BE2C (cell line): ENCODE measurements around the gene COG7. TPM values are rescaled to one million over a fixed set of nuclear protein-coding genes. Genes with fewer than 3 reads are reported as not detected.

ENCODE experiments used
- DNase-seq: peaks from one replicate; pipeline ENCODE4 v3.0.0-alpha.2; 2020
- H3K27me3 ChIP-seq: fragments of 250-450 bp; sonication (Bioruptor Pico); 2 replicates; pipeline ENCODE4 v1.5.1; 2020; ENCODE audit warnings: mild to moderate bottlenecking
- H3K36me3 ChIP-seq: fragments of 250-450 bp; sonication (Bioruptor Pico); 2 replicates; pipeline ENCODE4 v1.5.1; 2020; ENCODE audit warnings: mild to moderate bottlenecking
- H3K4me1 ChIP-seq: fragments of 250-450 bp; sonication (Bioruptor Pico); 2 replicates; pipeline ENCODE4 v1.5.1; 2020
- H3K4me3 ChIP-seq: 2 replicates; pipeline ENCODE4 v1.5.1; 2011; ENCODE audit warnings: low read depth, low read length
- H3K9me3 ChIP-seq: fragments of 250-450 bp; sonication (Bioruptor Pico); 2 replicates; pipeline ENCODE4 v1.5.1; 2020
- CTCF ChIP-seq: IDR thresholded peaks from 2 replicates; pipeline ENCODE4 v1.5.1; 2012; ENCODE audit warnings: mild to moderate bottlenecking, low read depth, low read length
- polyA plus RNA-seq: library from polyadenylated mRNA; unstranded; fragments of >200 nt; gene quantifications from one replicate; pipeline ENCODE4 v1.2.1, GENCODE V29; 2012; ENCODE audit warnings: low read depth, missing spikeins; ENCODE audit not compliant: insufficient read length, insufficient read depth

Gene COG7
- polyA plus RNA-seq = 18.2 TPM

- DNase-seq = peak; percentile 88
- TF ChIP-seq CTCF = no peak
Observed at GRCh38 chr16:23452572-23453337, at the start of gene COG7. Gene COG7, minus strand, starts transcription at chr16:23453189. Its CDS starts 195 bp downstream, at chr16:23452994.

GRCh38 chr16:23502466-23502865 lies 49.5 kb upstream of the COG7 start:
- no peak overlapping the region for H3K4me3 ChIP-seq
- H3K36me3 ChIP-seq = peaks cover 18% of the 10 kb centered on the region
- H3K4me1 ChIP-seq = peaks cover 10% of the 10 kb centered on the region

More at GRCh38 chr16:23452572-23453337, at the start of gene COG7:
- H3K36me3 ChIP-seq = no peaks in the 10 kb centered on the region
- H3K27me3 ChIP-seq = no peaks in the 10 kb centered on the region
- no peaks in the 10 kb centered on the region for H3K9me3 ChIP-seq
- no peaks in the 10 kb centered on the region for H3K4me1 ChIP-seq
- peak within 1 kb of the TSS; percentile 85 for H3K4me3 ChIP-seq

GRCh38 chr16:23501291-23501690 lies 48.3 kb upstream of the COG7 start:
- Histone ChIP-seq H3K9me3 (no peaks in the 10 kb centered on the region; the same call in 1 of the 2 replicates), H3K36me3 (peaks cover 18% of the 10 kb centered on the region), H3K27me3 (no peaks in the 10 kb centered on the region), H3K4me3 (no peak overlapping the region), H3K4me1 (peaks cover 10% of the 10 kb centered on the region)
- DNase-seq = no peak
- no peak for TF ChIP-seq CTCF

More at GRCh38 chr16:23502466-23502865, 49.5 kb upstream of the COG7 start:
- Histone ChIP-seq H3K9me3 (no peaks in the 10 kb centered on the region; the same call in 1 of the 2 replicates), H3K27me3 (no peaks in the 10 kb centered on the region)
- TF ChIP-seq CTCF = no peak
- DNase-seq = no peak

- no peak for TF ChIP-seq CTCF
- Histone ChIP-seq H3K27me3 (no peaks in the 10 kb centered on the region), H3K9me3 (no peaks in the 10 kb centered on the region; the same call in 1 of the 2 replicates), H3K4me3 (no peak overlapping the region), H3K4me1 (peaks cover 10% of the 10 kb centered on the region), H3K36me3 (peaks cover 20% of the 10 kb centered on the region)
- DNase-seq = no peak
Observed at GRCh38 chr16:23500862-23501225, 47.9 kb upstream of the COG7 start.

- Histone ChIP-seq H3K27me3 (no peaks in the 10 kb centered on the region), H3K36me3 (peaks cover 25% of the 10 kb centered on the region), H3K4me1 (peaks cover 10% of the 10 kb centered on the region), H3K4me3 (no peak overlapping the region), H3K9me3 (no peaks in the 10 kb centered on the region; the same call in 1 of the 2 replicates)
- no peak for DNase-seq
- no peak for TF ChIP-seq CTCF
Observed at GRCh38 chr16:23500212-23500861, 47.3 kb upstream of the COG7 start.

GRCh38 chr16:23499801-23500200 lies 46.8 kb upstream of the COG7 start:
- H3K36me3 ChIP-seq = peaks cover 28% of the 10 kb centered on the region
- no peak for DNase-seq
- TF ChIP-seq CTCF = no peak

More at GRCh38 chr16:23499801-23500200, 46.8 kb upstream of the COG7 start:
- no peaks in the 10 kb centered on the region; the same call in 1 of the 2 replicates for H3K9me3 ChIP-seq
- H3K4me3 ChIP-seq = no peak overlapping the region
- H3K4me1 ChIP-seq = peaks cover 7% of the 10 kb centered on the region
- H3K27me3 ChIP-seq = no peaks in the 10 kb centered on the region
